Measurements from ENCODE around the gene NKX2-4.

DNA sequence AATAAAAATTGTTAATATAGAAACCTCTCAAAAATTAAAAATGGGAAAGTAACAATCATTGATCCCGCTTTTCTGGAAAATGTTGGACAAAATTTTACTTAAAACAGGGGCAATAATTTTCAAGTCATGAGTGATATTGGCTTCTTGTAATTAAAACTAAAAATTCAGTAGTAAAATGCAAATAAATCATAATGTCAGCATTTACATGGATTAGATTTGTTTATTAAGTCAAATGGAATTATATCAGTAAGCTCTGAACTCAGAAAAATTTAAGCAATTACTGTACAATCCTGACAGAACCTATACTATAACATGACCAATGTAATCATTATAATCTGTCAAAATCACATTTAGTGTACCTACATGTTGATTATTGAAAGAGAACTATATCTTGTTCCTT is 39.9 kb upstream of the NKX2-4 start:
- TF ChIP-seq ZSCAN20 (CRISPR knock-in tag; IDR thresholded peaks at IDR 0.05) (no peak), CTCF (IDR thresholded peaks at IDR 0.05) (no peak), POLR2A (IDR thresholded peaks at IDR 0.05; ENCODE audit: low read length) (no peak), SMC3 (IDR thresholded peaks at IDR 0.05) (no peak), ESRRA (IDR thresholded peaks at IDR 0.05; ENCODE audit: borderline replicate concordance, low read length) (no peak), CBX2 (IDR thresholded peaks at IDR 0.05; ENCODE audit: borderline replicate concordance, low read depth) (no peak), ZFP36 (IDR thresholded peaks at IDR 0.05; ENCODE audit: borderline replicate concordance, partially characterized antibody) (no peak), RAD21 (conservative IDR thresholded peaks at IDR 0.05 in 1 of 2, IDR thresholded peaks at IDR 0.05 in 1 of 2) (no peak), REST (IDR thresholded peaks at IDR 0.05) (no peak), PBX3 (IDR thresholded peaks at IDR 0.05) (no peak), JUN (IDR thresholded peaks at IDR 0.05) (no peak)
- TF ChIP-seq, protein P1, sequence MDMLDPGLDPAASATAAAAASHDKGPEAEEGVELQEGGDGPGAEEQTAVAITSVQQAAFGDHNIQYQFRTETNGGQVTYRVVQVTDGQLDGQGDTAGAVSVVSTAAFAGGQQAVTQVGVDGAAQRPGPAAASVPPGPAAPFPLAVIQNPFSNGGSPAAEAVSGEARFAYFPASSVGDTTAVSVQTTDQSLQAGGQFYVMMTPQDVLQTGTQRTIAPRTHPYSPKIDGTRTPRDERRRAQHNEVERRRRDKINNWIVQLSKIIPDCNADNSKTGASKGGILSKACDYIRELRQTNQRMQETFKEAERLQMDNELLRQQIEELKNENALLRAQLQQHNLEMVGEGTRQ (IDR thresholded peaks at IDR 0.05): no peak
- TF ChIP-seq, protein P2, sequence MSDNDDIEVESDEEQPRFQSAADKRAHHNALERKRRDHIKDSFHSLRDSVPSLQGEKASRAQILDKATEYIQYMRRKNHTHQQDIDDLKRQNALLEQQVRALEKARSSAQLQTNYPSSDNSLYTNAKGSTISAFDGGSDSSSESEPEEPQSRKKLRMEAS (IDR thresholded peaks at IDR 0.05): no peak

Measured in A549 (cell line).